HG02981 (cell line): Measurements from ENCODE around the gene AUTS2.

Experiments used
- ATAC-seq: cut with Tn5 transposase; IDR thresholded peaks from one replicate; pipeline ENCODE4 v1.9.1; 2021; ENCODE audit warnings: mild to moderate bottlenecking, moderate library complexity; ENCODE audit not compliant: unreplicated experiment

Gene AUTS2

GRCh38 chr7:70701991-70702390 lies 1103.7 kb downstream of the AUTS2 start:
- ATAC-seq = no peak

GRCh38 chr7:70703785-70704184 lies 1105.5 kb downstream of the AUTS2 start:
- ATAC-seq = no peak

- ATAC-seq = no peak
These were observed 1106.6 kb downstream of the AUTS2 start for GRCh38 chr7:70704831-70705346.

GRCh38 chr7:70706204-70706603 lies 1107.9 kb downstream of the AUTS2 start:
- no peak for ATAC-seq

DNA sequence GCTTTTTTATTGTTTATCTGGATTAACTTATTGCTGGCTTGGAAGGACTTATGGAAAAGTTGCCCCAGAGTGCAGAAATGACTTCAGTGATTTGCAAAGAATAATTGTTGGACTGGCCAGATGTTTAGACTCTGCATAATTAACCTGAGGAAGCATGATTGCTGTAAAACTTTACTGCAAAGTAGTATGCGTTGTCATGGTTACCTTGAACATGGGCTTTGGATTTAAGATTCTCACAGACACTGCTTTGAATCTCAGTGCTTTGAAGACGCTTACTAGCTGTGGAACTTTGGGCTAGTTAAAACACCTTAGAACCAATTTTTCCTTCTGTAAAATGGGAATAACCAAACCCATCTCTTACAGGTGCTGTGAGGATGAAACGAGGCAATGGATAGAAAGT lies 1108.4 kb downstream of the AUTS2 start:
- ATAC-seq = no peak

DNA sequence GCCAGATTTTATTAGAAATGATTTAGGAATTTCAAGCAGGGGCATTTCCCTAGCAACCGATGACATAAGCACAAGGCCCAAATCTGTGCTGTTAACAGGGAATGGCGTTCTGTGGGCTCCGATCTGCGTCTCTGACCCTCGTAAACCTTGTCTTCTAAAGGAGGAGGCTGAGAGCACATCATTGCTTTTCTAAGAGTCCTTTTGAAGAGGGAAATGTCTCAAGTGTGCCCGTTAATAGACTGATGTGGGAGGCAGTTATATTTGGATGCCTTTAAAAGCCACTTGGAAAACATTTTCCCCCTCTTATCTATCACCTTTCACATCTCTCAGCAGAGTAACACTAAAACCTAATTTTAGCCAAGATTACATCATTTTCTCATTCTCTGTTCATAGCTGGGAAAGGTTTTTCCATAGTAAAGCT lies 1109.6 kb downstream of the AUTS2 start:
- no peak for ATAC-seq

GRCh38 chr7:70710011-70710480 lies 1111.8 kb downstream of the AUTS2 start:
- no peak for ATAC-seq

DNA sequence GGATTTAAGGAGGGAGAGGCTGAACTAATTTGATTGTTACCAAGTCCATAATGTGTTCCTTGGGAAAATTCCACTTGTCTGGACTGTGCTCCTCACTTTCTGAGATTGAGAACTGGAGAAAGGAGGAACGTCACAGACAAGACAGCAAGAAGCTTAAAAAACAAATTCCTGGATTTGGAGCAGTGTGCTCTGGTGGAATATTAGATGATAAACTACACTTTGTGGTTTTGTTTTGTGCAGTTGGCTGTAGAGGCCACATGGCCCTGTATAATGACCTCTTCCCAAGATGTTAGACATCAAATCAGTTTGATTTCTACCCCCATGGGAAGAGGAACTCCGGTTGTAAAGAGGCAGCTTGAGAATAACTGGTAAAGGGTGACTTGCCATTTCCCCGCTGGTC lies 1112.4 kb downstream of the AUTS2 start:
- ATAC-seq = no peak

GRCh38 chr7:70711452-70711851 lies 1113.2 kb downstream of the AUTS2 start:
- ATAC-seq = no peak

- ATAC-seq = no peak
These were observed 1114.7 kb downstream of the AUTS2 start for GRCh38 chr7:70712942-70713341.

GRCh38 chr7:70714506-70715038 lies 1116.3 kb downstream of the AUTS2 start:
- no peak for ATAC-seq

DNA sequence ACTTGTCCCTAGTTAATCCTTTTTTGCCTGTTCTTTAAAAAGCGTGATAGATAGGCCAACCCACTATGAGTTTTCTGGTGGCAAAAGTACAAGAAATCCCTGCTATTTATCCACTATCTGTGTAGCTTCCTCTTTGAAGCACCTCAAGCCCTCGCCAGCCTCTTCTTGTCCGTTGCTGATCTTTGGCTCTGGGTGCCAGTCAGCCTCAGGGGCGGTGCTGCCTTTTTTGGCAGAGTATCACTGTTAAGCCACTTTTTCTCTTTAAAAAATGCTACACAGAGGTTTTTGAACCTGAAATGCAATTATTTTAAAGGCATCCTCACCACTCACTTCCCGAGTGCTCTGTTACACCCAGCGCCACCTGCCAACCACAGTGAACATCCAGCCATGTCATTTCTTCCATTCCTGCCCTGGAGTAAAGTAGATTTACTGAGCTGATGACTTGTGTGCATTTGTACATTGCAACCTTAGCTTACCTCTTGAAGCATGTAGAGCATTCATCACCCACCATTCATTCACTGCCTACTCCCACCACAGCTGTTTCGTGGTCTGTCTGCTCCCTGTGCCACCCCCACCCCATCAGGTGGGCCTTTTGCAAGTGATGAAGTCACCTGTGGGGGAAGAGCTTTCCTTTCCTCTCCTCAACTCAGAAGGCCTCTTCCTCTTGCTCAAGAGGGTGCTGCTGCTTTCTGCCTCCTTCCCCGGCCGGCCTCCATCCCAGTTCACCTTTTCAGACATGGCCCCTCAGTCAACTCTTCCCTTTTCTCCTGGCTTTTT lies 1119.5 kb downstream of the AUTS2 start:
- no peak for ATAC-seq

GRCh38 chr7:70719125-70719524 lies 1120.8 kb downstream of the AUTS2 start:
- no peak for ATAC-seq

- no peak for ATAC-seq
These were observed 1122.1 kb downstream of the AUTS2 start for GRCh38 chr7:70720191-70720873.

DNA sequence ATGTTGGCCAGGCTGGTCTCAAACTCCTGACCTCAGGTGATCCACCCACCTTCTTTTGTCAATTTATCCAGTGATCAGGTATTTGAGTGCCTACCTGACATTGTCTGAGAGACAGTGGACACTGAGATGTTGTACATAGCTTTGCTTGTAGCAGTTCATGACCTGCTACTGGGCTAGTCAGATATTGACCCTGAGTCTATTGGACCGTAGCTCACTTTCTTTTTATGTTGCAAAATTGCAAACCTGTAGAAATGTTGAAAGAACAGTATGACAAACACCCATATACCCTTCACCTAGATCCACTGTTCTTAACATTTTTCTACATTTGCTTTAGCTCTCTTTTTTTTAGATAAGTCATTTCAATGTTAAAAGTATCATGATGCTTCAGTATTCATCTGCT lies 1123.2 kb downstream of the AUTS2 start:
- no peak for ATAC-seq

- ATAC-seq = no peak
These were observed 1125.1 kb downstream of the AUTS2 start for GRCh38 chr7:70723339-70723738.

DNA sequence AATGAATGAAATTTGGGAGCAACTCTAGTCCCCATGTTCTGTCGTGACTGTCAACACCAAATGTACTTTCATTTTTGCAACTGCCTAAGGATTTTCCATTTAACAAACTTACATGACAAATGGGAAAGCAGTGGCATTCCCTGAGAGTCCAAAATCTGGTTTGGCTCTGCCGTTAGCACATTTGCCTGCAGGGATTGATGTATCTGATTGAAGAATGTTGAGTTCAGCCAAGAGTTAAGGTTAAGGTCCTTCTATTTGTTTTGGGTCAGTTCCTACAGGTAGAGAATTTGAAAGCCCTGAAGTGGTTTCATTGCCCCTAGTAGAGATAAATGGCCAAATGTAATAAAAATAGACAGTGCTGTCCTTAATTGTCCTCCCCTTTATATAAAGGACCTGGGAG lies 1127.2 kb downstream of the AUTS2 start:
- ATAC-seq = no peak

GRCh38 chr7:70726294-70726693 lies 1128.0 kb downstream of the AUTS2 start:
- ATAC-seq = no peak

DNA sequence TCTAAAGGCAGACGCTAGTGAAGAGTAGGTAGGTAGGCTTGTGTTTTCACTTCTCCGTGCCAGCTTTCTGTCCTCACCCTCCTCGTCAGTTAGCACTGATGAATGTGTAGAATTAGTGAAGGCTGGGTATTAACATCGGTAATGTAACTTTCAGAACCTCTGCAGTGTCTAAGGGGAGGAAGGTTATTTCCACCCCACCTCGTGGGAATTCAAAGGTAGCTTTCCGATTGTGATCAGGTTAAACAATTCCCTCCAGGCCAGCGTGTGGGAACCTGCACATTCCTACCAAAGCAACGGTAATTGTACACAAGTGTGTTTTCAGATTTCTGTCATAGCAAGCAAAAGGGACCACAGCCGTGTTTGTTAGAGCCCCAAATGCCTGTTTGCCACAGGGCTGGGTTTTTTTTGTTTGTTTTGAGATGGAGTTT lies 1128.7 kb downstream of the AUTS2 start:
- ATAC-seq = peak; percentile 63

DNA sequence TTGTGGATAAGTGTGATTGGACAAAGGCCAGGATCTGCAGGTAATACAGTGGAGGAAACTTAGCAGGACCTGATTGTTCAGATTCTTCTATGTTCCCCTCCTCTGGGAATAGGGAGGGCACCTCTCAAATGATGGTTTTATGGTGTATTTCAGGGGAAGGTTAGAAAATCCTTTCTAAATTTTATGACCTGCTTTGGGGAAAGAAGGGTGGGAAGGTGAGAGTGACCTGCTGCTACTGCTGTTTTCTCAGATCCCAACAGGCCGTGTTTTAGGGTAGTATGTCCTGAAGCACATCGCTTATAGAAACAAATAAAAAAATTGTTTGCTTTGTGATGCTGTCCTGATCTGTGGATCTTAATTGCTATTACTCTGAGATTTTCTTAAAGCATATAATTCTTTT lies 1129.6 kb downstream of the AUTS2 start:
- ATAC-seq = no peak

DNA sequence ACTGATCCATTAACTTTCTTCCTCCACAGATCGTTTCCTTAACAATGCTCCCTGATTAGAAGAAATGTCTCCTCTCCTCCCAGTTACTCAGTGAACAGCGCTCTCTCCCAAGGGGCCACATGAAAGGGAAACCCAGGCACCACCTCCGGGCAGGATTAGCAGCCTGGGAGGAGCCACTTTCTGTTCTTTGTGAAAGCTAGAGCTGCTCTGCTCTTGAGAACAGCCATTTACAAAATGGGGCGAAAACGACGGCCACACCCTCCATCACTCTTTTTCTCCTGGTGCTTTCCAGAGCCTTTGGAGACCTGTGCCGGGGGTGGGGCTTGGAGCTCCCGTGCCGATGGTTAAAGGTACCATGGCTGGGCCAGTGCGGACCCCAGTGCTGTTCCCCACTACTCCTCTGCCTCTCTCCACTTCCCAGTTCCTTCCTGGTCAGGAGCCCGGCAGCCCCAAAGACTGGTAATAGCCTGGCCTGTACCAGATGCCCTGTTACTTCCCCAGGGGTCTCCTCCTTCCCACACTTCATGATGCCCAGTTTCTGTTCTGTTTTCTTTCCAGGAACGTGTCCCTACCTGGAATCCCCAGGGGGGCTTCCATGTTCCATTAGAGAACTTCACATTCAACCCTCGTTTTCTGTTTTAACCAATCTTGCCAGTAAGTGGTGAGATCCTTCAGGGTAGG lies 1130.7 kb downstream of the AUTS2 start:
- no peak for ATAC-seq
